K562 (cell line): ENCODE results near the gene TXNDC15. TPM values are rescaled to one million over a fixed set of nuclear protein-coding genes. Genes with fewer than 3 reads are reported as not detected.
A peak's percentile ranks its signal among the peaks of the same experiment; 100 is the strongest.

Experiments
- CBFA2T3 ChIP-seq: fragments of 450-650 bp; IDR thresholded peaks from 2 replicates; pipeline ENCODE4 v1.6.1; 2017
- DLX4 ChIP-seq: fragments of 250-450 bp; sonication (Bioruptor Pico); IDR thresholded peaks from 2 replicates; pipeline ENCODE4 v1.6.1; 2021; ENCODE audit warnings: mild to moderate bottlenecking
- FOXO4 ChIP-seq: fragments of 450-650 bp; formaldehyde crosslinking; IDR thresholded peaks from 2 replicates; pipeline ENCODE4 v1.4.0; 2020; ENCODE audit warnings: mild to moderate bottlenecking, moderate library complexity
- HBP1 ChIP-seq: fragments of 450-650 bp; formaldehyde crosslinking; IDR thresholded peaks from 2 replicates; pipeline ENCODE4 v1.4.0; 2022; ENCODE audit warnings: missing genetic modification characterization
- HMBOX1 ChIP-seq: sonication (generic); IDR thresholded peaks from 2 replicates; pipeline ENCODE4 v1.6.1; 2016
- ID3 ChIP-seq, 2 experiments: fragments of 250-450 bp in 1 of 2; fragments of 450-650 bp in 1 of 2; sonication (Bioruptor Pico) in 1 of 2; IDR thresholded peaks; 2 replicates each; pipeline versions ENCODE4 v1.6.1 to v1.8.0; 2016 to 2021; ENCODE audit warnings: mild to moderate bottlenecking in 2 of 2, moderate library complexity in 2 of 2, missing compliant biosample characterization in 1 of 2, missing genetic modification characterization in 1 of 2
- IRF9 ChIP-seq: fragments of 450-650 bp; IDR thresholded peaks from 2 replicates; pipeline ENCODE4 v1.6.1; 2016; ENCODE audit warnings: missing biosample characterization, missing genetic modification characterization
- KHSRP ChIP-seq: fragments of 450-650 bp; IDR thresholded peaks from 2 replicates; pipeline ENCODE4 v1.6.1; 2017
- MCM3 ChIP-seq: fragments of 450-650 bp; IDR thresholded peaks from 2 replicates; pipeline ENCODE4 v1.6.1; 2016
- MIER1 ChIP-seq: fragments of 450-650 bp; IDR thresholded peaks from 2 replicates; pipeline ENCODE4 v1.6.1; 2016; ENCODE audit warnings: antibody characterized with exemption, mild to moderate bottlenecking, low read depth
- PATZ1 ChIP-seq: fragments of 250-450 bp; sonication (Bioruptor Pico); IDR thresholded peaks from 2 replicates; pipeline ENCODE4 v1.5.0; 2020; ENCODE audit warnings: mild to moderate bottlenecking, borderline replicate concordance
- RBFOX2 ChIP-seq: fragments of 200-400 bp; formaldehyde crosslinking; IDR thresholded peaks from 2 replicates; pipeline ENCODE4 v1.6.1; 2017; ENCODE audit warnings: low read depth, mild to moderate bottlenecking, low read length, moderate library complexity
- RNF219 ChIP-seq: fragments of 250-450 bp; sonication (Bioruptor Pico); IDR thresholded peaks from 2 replicates; pipeline ENCODE4 v1.5.0; 2022; ENCODE audit warnings: mild to moderate bottlenecking
- SMARCB1 ChIP-seq: IDR thresholded peaks from 2 replicates; pipeline ENCODE4 v1.6.1; 2011; ENCODE audit warnings: improper control_type of control experiment, low read depth; ENCODE audit not compliant: insufficient read length
- SNRNP70 ChIP-seq: fragments of 200-400 bp; formaldehyde crosslinking; optimal IDR thresholded peaks from 2 replicates; pipeline ENCODE3; 2017; ENCODE audit warnings: low read depth, low read length
- ZNF41 ChIP-seq: fragments of 250-450 bp; sonication (Bioruptor Pico); conservative IDR thresholded peaks from 2 replicates; pipeline ENCODE4 v1.4.0; 2020; ENCODE audit warnings: mild to moderate bottlenecking
- ZNF551 ChIP-seq: fragments of 250-450 bp; sonication (Bioruptor Pico); IDR thresholded peaks from 2 replicates; pipeline ENCODE4 v1.5.0; 2021; ENCODE audit warnings: mild to moderate bottlenecking, moderate library complexity
- polyA plus RNA-seq, 8 experiments: library from polyadenylated mRNA; depleted of rRNA in 4 of 8; stranded (reverse) in 5 of 8; unstranded in 3 of 8; fragments of >200 nt; fragmentation: Nextera tagmentation in 2 of 8; fragmentation: Illumina TruSeq in 1 of 8; extraction: Ambion mirVana in 2 of 8; extraction: Trizol in 1 of 8; gene quantifications; 2 replicates each; pipeline versions ENCODE4 v1.2.1 to v1.2.3, GENCODE V29; 2011 to 2014; ENCODE audit warnings: inconsistent platforms in 1 of 8, missing spikeins in 1 of 8
- total RNA-seq, 7 experiments: library from RNA; depleted of rRNA in 6 of 7; stranded (reverse); fragments of >200 nt in 6 of 7; fragmentation: Illumina TruSeq in 2 of 7; extraction: Trizol in 2 of 7; gene quantifications; 2 replicates each; pipeline versions ENCODE4 v1.2.1 to v1.2.3, GENCODE V29; 2011 to 2021; ENCODE audit warnings: low replicate concordance in 1 of 7

The TXNDC15 gene
- total and polyA plus RNA-seq, 9 of the 15 experiments (the other 6 are each of a cell fraction or from before 2014, with no cell fraction given): 3.0 to 15.4 (median 12.3) TPM

- no peak for TF ChIP-seq IRF9 (tag)
- TF ChIP-seq ID3 (CRISPR knock-in tag; IDR thresholded peaks at IDR 0.05): no peak
- TF ChIP-seq ID3 (tag; IDR thresholded peaks at IDR 0.05): peak; percentile 72; the same call in 1 of the 2 replicates
- no peak for TF ChIP-seq ZNF551 (CRISPR knock-in tag)
- TF ChIP-seq ZNF41: no peak
- TF ChIP-seq KHSRP: no peak
- no peak for TF ChIP-seq RNF219 (CRISPR knock-in tag)
- TF ChIP-seq HBP1 (CRISPR knock-in tag): no peak
- TF ChIP-seq FOXO4 (CRISPR knock-in tag): no peak
- TF ChIP-seq HMBOX1: no peak
- TF ChIP-seq DLX4: no peak
- TF ChIP-seq MIER1: no peak
- TF ChIP-seq RBFOX2: peak; percentile 99
- TF ChIP-seq SMARCB1: no peak
- TF ChIP-seq MCM3: no peak
- TF ChIP-seq PATZ1: no peak
- TF ChIP-seq SNRNP70: no peak
- TF ChIP-seq CBFA2T3: no peak
Observed at GRCh38 chr5:134845852-134846640, 28.1 kb upstream of the TXNDC15 start, which contains the start of gene C5orf24 (continued).
